Activated CD8-positive, alpha-beta memory T cell treated with anti-CD3 and anti-CD28 coated beads, Interleukin-2, amount 50 U/mL, for 48 hours (primary cell): ENCODE measurements around the gene HDAC3.

Experiments
- DNase-seq: peaks from one replicate; pipeline ENCODE4 v3.0.0-alpha.2; 2020

The HDAC3 gene

GRCh38 chr5:141636413-141637122 lies at the start of gene HDAC3, which contains the start of gene RELL2:
HDAC3 (minus strand) TSS chr5:141636849; CDS start chr5:141636790, 59 bp downstream.
RELL2 (plus strand) TSS chr5:141636997; CDS start chr5:141638226, 1,229 bp downstream.
- peak; percentile 99 for DNase-seq

DNA sequence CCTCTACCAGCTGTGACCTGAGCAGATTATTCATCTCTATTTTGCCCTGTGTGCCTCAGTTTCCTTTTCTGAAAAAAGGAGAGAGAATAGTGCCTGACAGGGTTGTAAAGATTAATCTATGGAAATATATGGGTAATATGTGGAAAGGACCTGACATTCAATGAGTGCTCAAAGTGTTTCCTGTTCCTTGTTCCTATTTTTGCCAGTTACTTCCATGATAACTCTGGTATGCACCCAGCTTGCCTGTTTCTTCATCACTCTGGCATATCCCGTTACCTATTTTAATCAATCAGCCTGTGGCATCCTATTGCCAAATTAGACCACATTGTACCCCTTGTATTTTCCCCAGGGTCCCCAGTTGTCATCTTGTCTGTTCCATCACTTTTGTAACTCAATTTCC lies 48.9 kb upstream of the HDAC3 start:
- no peak for DNase-seq

- DNase-seq, result no peak
Observed at GRCh38 chr5:141683596-141684141, 47.0 kb upstream of the HDAC3 start.

DNA sequence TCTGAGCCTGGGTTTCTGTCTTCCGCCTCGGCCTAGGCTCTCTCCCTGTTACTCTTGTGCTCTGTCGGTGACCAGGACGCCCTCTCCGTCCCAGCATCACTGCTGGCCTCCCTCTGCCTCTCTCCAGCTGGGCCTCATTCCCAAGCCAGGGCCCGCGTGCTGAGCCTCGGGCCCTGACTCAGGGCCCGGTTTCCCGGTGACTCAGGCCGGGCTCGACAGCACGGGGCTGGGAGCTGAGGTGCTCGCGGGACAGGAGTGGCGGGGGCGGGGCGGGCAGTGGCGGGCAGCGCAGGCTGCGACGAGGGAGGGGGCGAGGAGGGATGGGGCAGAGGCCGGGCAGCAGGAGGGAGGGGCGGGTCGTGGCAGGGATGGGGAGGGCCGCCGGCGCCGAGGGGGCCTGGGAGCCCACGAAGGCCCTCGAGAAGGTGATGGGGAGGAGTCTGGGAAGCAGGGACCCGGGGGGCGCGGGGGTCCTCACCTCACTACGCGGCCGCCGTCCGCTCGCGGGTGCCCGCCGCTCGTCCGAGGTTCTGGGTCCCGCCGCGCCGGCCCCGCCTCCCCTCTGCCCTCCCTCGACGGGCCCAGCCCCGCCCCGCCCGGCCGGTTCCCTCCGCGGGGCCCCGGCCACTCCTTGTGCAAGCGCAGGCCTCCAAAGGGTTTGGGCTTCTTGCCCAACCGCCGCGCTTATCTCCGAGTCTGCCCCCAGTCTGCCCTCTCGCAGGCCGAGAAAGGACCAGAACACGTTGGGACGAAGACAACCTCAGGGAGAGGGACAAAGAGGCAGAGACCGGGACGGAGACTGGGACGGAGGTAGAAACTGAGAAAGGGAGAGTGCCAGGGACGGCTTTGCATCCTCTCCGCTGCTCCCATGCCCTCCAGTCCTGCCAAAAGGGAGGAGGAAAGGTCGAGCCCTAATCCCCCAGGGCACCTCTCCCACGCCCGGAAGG lies 45.3 kb upstream of the HDAC3 start, which contains the start of gene ARAP3:
Gene ARAP3, minus strand, starts transcription at position 536 of the 947 bp plus-strand sequence. CDS start 1,744 bp downstream, outside the sequence.
- DNase-seq, result peak; percentile 72

DNA sequence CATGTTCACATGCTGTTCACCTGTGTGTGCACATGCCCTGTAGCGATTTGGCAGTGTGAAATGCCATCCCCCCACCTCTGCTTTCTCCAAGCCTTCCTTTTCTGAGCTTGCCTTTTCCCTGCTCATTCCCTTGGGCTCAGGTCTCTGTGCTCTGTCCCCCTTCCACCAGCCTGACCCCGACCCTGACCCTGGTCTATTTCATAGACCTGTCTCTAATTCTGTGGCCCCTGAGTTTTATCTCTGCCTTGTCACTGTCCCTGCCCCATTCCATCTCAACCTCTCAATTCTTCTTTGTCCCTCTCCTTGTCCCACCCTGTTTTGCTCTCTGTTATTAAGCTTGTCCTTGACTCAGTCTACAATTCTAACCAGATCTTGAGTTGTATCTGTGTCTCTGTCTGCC lies 44.6 kb upstream of the HDAC3 start:
- DNase-seq, result no peak

- DNase-seq, result no peak
Observed at GRCh38 chr5:141680751-141681201, 44.1 kb upstream of the HDAC3 start.

DNA sequence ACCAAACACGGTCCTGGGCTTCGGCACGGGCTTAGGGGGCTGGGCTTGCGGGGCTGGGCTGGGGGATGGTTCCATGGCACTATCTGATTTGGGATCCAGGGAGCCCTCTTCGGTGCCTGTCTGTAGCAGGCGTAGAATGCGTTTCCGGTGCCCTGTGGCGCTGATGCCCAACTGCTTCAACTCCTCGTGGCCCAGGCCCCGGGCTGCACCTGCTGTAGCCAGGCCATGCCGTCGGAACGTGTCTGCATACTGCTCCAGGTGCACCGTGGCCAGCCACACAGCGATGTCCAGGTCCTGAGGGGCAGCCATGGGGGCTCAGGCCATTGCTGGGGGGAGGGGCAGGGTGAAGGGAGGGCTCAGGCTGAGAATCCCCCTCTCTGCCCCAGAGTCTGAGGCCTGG lies 43.5 kb upstream of the HDAC3 start:
- DNase-seq, result no peak

DNA sequence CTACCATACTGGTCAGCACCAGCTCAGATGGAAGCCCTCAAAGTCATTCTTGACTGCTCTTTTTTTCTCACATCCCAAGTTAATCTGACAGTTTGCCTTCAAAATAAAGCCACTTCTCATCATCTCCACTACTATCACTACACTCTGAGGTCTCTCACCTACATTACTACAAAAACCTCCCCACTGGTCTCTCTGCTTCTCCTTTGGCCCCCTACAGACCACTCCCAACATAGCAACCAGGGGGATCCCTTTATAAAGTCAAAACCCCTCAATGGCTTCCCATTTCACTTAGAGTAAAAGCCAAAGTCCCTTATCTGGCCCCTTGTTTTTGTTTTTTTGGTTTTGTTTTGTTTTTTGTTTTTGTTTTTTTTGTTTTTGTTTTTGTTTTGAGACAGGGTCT lies 40.8 kb upstream of the HDAC3 start:
- no peak for DNase-seq

DNA sequence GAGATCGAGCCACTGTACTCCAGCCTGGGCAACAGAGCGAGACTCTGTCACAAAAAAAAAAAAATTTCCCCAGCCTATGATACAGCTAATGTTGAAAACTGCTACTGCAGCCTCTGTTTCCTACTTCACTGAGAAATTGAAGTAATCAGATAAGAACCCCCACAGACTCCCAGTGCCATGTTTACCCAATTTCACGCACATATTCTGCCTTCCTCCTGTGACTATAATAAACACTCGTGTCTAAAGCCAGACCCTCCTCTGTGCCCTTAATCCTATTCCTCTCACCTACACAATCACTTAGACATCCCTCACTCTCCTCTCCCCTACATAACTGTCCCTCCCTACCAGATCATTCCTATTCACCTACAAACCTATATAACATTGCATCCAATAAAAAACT lies 39.0 kb upstream of the HDAC3 start:
- DNase-seq, result no peak

- DNase-seq, result no peak
Observed at GRCh38 chr5:141674747-141675146, 38.1 kb upstream of the HDAC3 start.

GRCh38 chr5:141672841-141673813 lies 36.5 kb upstream of the HDAC3 start:
- DNase-seq, result no peak

DNA sequence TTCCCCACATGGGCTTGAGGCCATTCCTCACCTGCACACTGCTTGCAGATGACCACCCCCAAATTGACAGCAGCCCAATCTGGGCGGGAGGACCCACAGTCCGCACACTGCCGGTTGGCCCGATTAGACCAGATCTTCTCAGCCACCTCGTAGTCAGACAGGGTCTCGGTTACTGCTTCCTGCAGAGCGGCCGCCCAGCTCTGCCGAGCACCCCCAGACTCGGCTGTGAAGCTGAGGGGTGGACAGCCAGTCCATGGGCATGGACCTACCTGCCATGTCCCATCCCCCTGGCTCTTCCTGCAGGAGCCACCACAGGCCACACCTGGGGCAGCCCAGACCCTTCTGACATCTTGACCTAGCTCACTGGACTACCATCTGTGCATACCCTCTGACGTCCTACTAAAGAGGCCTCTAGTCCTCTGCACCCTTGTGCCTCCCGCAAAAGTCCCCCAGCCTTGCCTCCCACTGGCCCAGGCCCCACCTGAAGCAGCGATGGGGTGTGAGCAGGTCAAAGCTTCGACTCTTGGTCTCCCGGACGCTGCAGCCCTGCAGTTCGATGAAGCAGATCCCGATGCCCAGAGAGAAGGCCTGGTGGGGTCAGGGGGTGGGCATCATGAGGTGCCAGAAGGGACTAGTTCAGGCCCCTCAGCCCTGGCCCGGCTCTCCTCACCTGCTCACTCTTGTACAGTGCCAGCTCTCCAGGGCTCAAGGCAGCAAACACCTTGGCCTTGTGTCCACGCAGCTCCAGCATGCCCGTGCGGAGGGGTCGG lies 35.6 kb upstream of the HDAC3 start:
- DNase-seq, result no peak

GRCh38 chr5:141669520-141669919 lies 32.9 kb upstream of the HDAC3 start:
- no peak for DNase-seq

GRCh38 chr5:141668601-141669265 lies 32.1 kb upstream of the HDAC3 start:
- no peak for DNase-seq

- DNase-seq, result no peak
Observed at GRCh38 chr5:141665995-141666940, 29.6 kb upstream of the HDAC3 start.

DNA sequence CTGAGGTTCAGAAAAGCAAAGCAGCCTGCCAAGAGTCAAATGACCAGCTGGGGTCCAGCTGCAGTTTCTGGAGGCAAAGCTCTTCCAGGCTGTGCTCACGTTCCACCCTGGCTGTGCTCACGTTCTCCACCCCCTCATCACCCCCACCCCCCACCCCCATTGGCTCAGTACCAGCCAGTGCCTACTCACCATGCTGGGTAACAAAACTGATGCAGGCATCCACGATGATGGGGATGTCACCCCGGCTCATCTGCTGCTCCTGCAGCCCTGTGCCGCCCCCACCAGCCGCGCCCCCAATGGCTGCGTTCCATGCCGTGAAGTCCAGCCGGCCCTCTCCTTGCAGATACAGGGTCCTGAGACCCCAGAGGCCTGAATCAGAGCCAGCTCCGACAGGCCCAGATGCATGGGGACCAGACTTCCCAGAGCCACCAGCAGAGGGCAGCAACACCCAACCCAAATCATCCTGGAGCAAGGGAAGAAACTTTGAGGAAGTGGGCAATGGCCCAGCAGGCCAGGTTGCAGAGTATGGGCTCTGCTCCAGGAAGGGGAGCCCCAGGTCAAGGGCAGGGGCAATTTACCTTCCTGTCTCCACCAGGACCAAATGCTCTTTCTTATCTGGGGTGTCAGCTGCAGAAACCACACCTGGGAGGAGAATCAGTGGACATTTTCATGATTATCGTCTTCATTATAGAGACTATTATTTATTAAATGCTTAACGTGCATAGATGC lies 28.2 kb upstream of the HDAC3 start:
- peak; percentile 91 for DNase-seq

- DNase-seq, result no peak
Observed at GRCh38 chr5:141663506-141663905, 26.9 kb upstream of the HDAC3 start.

GRCh38 chr5:141662028-141662427 lies 25.4 kb upstream of the HDAC3 start:
- DNase-seq, result no peak
